Right lobe of liver (tissue), 6 donors: ENCODE data around the gene LMO4. TPM values are rescaled to one million over a fixed set of nuclear protein-coding genes. Genes with fewer than 3 reads are reported as not detected.

Experiments used
- ATAC-seq, 4 donors: fragments of 200-7000 bp; cut with Tn5 transposase; one replicate each; pipeline ENCODE4 v1.9.1; 2020; ENCODE audit warnings: mild to moderate bottlenecking in 4 of 4, moderate library complexity in 4 of 4
- DNase-seq, 3 donors: peaks; one replicate each; pipeline ENCODE4 v3.0.0-alpha.2; 2020
- H3K27ac ChIP-seq, 3 donors: fragments of 200-600 bp; one replicate each; pipeline ENCODE4 v1.8.0; 2022
- H3K27me3 ChIP-seq, 2 donors: fragments of 200-600 bp; one replicate each; pipeline ENCODE4 v1.8.0; 2022
- H3K36me3 ChIP-seq, 4 donors: fragments of 200-600 bp; sonication (generic) in 1 of 4; one replicate each; pipeline versions ENCODE4 v1.5.1 to v1.8.0; 2017 to 2022; ENCODE audit warnings: control low read depth in 1 of 4
- H3K4me1 ChIP-seq, 4 donors: fragments of 200-600 bp; sonication (generic) in 1 of 4; one replicate each; pipeline versions ENCODE4 v1.5.1 to v1.8.0; 2017 to 2022; ENCODE audit warnings: control low read depth in 1 of 4
- H3K4me3 ChIP-seq, 3 donors: fragments of 200-600 bp; one replicate each; pipeline ENCODE4 v1.8.0; 2022
- H3K9me3 ChIP-seq, 4 donors: fragments of 200-600 bp; sonication (generic) in 1 of 4; one replicate each; pipeline versions ENCODE4 v1.5.1 to v1.8.0; 2017 to 2022; ENCODE audit warnings: control low read depth in 1 of 4
- CTCF ChIP-seq, 4 donors: fragments of 200-600 bp in 3 of 4; fragments of 450-650 bp in 1 of 4; IDR thresholded peaks; one replicate each; pipeline versions ENCODE4 v1.5.1 to v1.8.0; 2016 to 2022; ENCODE audit warnings: antibody characterized with exemption in 4 of 4, mild to moderate bottlenecking in 2 of 4
- POLR2A ChIP-seq: fragments of 450-650 bp; IDR thresholded peaks from one replicate; pipeline ENCODE4 v1.6.1; 2017; ENCODE audit warnings: antibody characterized with exemption, mild to moderate bottlenecking
- WGBS: methylation state at CpG from one replicate; pipeline ENCODE4 v1.1.6; 2018; ENCODE audit warnings: low coverage, low lambda C conversion rate; ENCODE audit not compliant: insufficient coverage; ENCODE audit errors: missing lambda C conversion rate; 5-methylcytosine and 5-hydroxymethylcytosine counted together
- intact Hi-C, 2 donors: fragments of 100-400 bp; cut with DNase I; formaldehyde crosslinking; loops; one replicate each; pipeline versions ENCODE4 v1.11.2 to v1.14.1; 2022
- total RNA-seq, 6 experiments: library from RNA; depleted of rRNA in 2 of 6; stranded (reverse); fragments of >200 nt in 2 of 6; fragmentation: NEBNext Ultra II Directional in 3 of 6; extraction: Animal tissue kit (Norgen Biotek cat#: 25700) in 3 of 6; gene quantifications; one replicate each; pipeline versions ENCODE4 v1.1.0 to v1.2.4, GENCODE V29; 2016 to 2023
- donor health status: DM: no; HTN: yes; CAD: no.
- donor health status: DM: no; HTN: no; CAD: no.
- donor health status: DM: no; HTN: no; CAD: no.
- donor health status: DM: no; HTN: yes; CAD: no.
- donor health status: DM: no; HTN: yes; CAD: no.

LMO4 gene
- total RNA-seq, 6 experiments from 2014 or later = 12.9 to 18.1 (median 15.4) TPM

DNA sequence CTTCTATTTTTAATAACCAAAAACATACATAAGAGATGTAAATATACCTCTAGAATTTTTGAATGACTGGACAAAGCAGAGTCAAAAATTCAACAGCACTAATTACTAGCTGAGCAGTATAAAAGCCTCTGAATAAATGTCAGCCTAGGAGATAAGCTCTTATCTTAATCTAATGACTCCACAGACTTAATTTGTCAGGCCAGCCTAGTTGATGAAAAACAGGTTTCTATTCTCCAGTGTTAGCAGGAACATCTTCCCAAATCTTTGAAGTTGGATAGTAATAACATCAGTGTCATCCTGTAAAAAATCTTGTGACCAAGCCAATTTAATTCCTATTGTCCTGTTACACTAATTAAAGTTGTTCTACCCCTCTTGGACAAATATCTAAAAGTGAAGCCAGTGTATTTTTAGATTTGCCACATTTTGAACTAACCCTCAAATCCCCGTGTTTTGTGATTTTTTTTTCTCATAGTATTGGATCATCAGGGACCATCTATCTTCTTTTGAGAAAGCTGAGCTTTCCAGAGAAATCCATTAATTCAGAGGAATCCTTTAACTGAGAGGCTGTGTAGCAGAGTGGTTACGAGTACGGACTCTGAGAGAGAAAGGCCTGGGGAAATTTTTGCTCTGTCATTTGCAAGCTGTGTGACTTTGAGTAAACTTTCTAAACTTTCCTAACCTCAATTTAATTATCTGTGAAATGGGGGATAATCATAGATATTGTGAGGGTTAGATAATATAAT, 41.2 kb downstream of the LMO4 start:
- WGBS = 62% methylated on average over 3 of the region's 3 CpGs
- Histone ChIP-seq H3K4me1 (no peaks in the 10 kb centered on the region), H3K27ac (no peak overlapping the region), H3K9me3 (no peaks in the 10 kb centered on the region), H3K4me3 (no peak overlapping the region), H3K27me3 (no peaks in the 10 kb centered on the region), H3K36me3 (no peaks in the 10 kb centered on the region)
- intact Hi-C loops = no loop called here
- TF ChIP-seq POLR2A (no peak), CTCF (IDR thresholded peaks at IDR 0.05) (no peak)
- DNase-seq (no peak), ATAC-seq (no peak)

GRCh38 chr1:87370544-87370943, 41.9 kb downstream of the LMO4 start:
- no peak for TF ChIP-seq CTCF (IDR thresholded peaks at IDR 0.05)
- no peak for TF ChIP-seq POLR2A
- Histone ChIP-seq H3K9me3 (no peaks in the 10 kb centered on the region), H3K4me1 (no peaks in the 10 kb centered on the region), H3K27me3 (no peaks in the 10 kb centered on the region), H3K4me3 (no peak overlapping the region), H3K36me3 (no peaks in the 10 kb centered on the region), H3K27ac (no peak overlapping the region)
- intact Hi-C loops = no loop called here
- ATAC-seq (no peak), DNase-seq (no peak)
- WGBS = 60% methylated on average over 4 of the region's 5 CpGs

GRCh38 chr1:87379306-87379705, 50.6 kb downstream of the LMO4 start:
- Histone ChIP-seq H3K9me3 (peaks cover 0 to 5% (median 0%) of the 10 kb centered on the region in 4 donors), H3K4me3 (no peak overlapping the region), H3K4me1 (no peaks in the 10 kb centered on the region), H3K36me3 (no peaks in the 10 kb centered on the region), H3K27ac (no peak overlapping the region), H3K27me3 (no peaks in the 10 kb centered on the region)
- intact Hi-C loops = no loop called here
- TF ChIP-seq POLR2A (no peak), CTCF (IDR thresholded peaks at IDR 0.05) (no peak)
- ATAC-seq (no peak), DNase-seq (no peak)

GRCh38 chr1:87386217-87386790, 57.6 kb downstream of the LMO4 start:
- H3K36me3 ChIP-seq = no peaks in the 10 kb centered on the region
- no peaks in the 10 kb centered on the region for H3K27me3 ChIP-seq
- no peak overlapping the region for H3K27ac ChIP-seq
- H3K4me1 ChIP-seq = no peaks in the 10 kb centered on the region
- 67% methylated on average over 5 of the region's 5 CpGs for WGBS
- H3K9me3 ChIP-seq = no peaks in the 10 kb centered on the region
- intact Hi-C loops = no loop called here
- ATAC-seq = no peak
- TF ChIP-seq POLR2A (no peak), CTCF (IDR thresholded peaks at IDR 0.05) (no peak)
- DNase-seq = no peak
- H3K4me3 ChIP-seq = no peak overlapping the region
